GM12878 (cell line): ENCODE data around the gene CTNNA2.

ENCODE experiments used
- FOS ChIP-seq: IDR thresholded peaks from 3 replicates; pipeline ENCODE4 v1.6.1; 2011; ENCODE audit warnings: borderline replicate concordance; ENCODE audit not compliant: insufficient read length; ENCODE audit errors: extremely low read depth
- GABPA ChIP-seq: IDR thresholded peaks from 2 replicates; pipeline ENCODE4 v1.6.1; 2014; ENCODE audit warnings: antibody characterized with exemption, low read depth, mild to moderate bottlenecking, inconsistent platforms
- JUND ChIP-seq: IDR thresholded peaks from 2 replicates; pipeline ENCODE4 v1.6.1; 2012; ENCODE audit warnings: low read depth, mild to moderate bottlenecking, low read length, improper control_type of control experiment, moderate library complexity
- POLR2AphosphoS2 ChIP-seq: IDR thresholded peaks from 2 replicates; pipeline ENCODE4 v1.6.1; 2011; ENCODE audit warnings: low read depth, mild to moderate bottlenecking, low read length, improper control_type of control experiment, moderate library complexity
- POLR2AphosphoS5 ChIP-seq: IDR thresholded peaks from 2 replicates; pipeline ENCODE4 v1.6.1; 2011; ENCODE audit warnings: mild to moderate bottlenecking, low read length, inconsistent platforms
- POU2F2 ChIP-seq: IDR thresholded peaks from 3 replicates; pipeline ENCODE4 v1.6.1; 2011; ENCODE audit warnings: low read depth, mild to moderate bottlenecking, low read length, borderline replicate concordance
- SREBF2 ChIP-seq: IDR thresholded peaks from 2 replicates; pipeline ENCODE4 v1.6.1; 2012; ENCODE audit warnings: mild to moderate bottlenecking, low read length
- TAF1 ChIP-seq: IDR thresholded peaks from 2 replicates; pipeline ENCODE4 v1.6.1; 2011; ENCODE audit warnings: mild to moderate bottlenecking, low read depth, low read length, borderline replicate concordance
- TARDBP ChIP-seq: IDR thresholded peaks from 2 replicates; pipeline ENCODE4 v1.6.1; 2016; ENCODE audit warnings: borderline replicate concordance
- TCF3 ChIP-seq: IDR thresholded peaks from 2 replicates; pipeline ENCODE4 v1.6.1; 2012; ENCODE audit warnings: low read depth, mild to moderate bottlenecking, low read length, borderline replicate concordance; ENCODE audit not compliant: insufficient read depth
- ZSCAN29 ChIP-seq: fragments of 450-650 bp; IDR thresholded peaks from 2 replicates; pipeline ENCODE4 v1.6.1; 2017; ENCODE audit warnings: mild to moderate bottlenecking, moderate library complexity
- TF ChIP-seq, protein P1 (sequence below), 3 experiments: IDR thresholded peaks in 2 of 3; conservative IDR thresholded peaks in 1 of 3; 2 replicates each; pipeline ENCODE4 v1.5.1; 2011; ENCODE audit warnings: low read depth in 3 of 3, low read length in 3 of 3, mild to moderate bottlenecking in 3 of 3, control low read depth in 2 of 3, moderate library complexity in 2 of 3, inconsistent platforms in 1 of 3, mixed read lengths in 1 of 3; ENCODE audit not compliant: control insufficient read depth in 2 of 3, insufficient read depth in 1 of 3; ENCODE audit errors: extremely low read depth in 1 of 3
- TF ChIP-seq, protein P2 (sequence below): fragments of 450-650 bp; IDR thresholded peaks from 2 replicates; pipeline ENCODE4 v1.6.1; 2016; ENCODE audit warnings: mild to moderate bottlenecking, moderate library complexity, borderline replicate concordance

DNA sequence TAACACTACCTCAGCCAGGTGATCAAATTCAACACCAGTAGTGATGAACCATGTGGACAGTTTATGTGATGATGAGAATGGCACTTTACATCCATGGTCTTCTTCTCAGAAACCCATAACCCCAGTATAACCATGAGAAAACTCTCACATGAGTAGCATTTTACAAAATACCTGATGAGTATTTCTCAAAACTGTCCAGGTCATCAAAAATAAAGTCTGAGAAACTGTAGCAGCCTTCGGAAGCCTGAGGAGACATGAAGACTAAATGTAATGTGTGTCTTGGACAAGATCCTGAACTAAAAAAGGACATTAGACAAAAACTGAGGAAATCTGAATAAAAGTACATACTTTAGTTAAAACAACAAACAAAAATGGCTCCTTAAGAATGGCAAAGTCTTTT is 108.9 kb downstream of the CTNNA2 start:
- TF ChIP-seq FOS (no peak), ZSCAN29 (no peak), POU2F2 (no peak), TAF1 (no peak), GABPA (no peak), POLR2AphosphoS2 (no peak), TARDBP (no peak), TCF3 (no peak), SREBF2 (no peak), POLR2AphosphoS5 (no peak), JUND (no peak)
- TF ChIP-seq, protein P1, sequence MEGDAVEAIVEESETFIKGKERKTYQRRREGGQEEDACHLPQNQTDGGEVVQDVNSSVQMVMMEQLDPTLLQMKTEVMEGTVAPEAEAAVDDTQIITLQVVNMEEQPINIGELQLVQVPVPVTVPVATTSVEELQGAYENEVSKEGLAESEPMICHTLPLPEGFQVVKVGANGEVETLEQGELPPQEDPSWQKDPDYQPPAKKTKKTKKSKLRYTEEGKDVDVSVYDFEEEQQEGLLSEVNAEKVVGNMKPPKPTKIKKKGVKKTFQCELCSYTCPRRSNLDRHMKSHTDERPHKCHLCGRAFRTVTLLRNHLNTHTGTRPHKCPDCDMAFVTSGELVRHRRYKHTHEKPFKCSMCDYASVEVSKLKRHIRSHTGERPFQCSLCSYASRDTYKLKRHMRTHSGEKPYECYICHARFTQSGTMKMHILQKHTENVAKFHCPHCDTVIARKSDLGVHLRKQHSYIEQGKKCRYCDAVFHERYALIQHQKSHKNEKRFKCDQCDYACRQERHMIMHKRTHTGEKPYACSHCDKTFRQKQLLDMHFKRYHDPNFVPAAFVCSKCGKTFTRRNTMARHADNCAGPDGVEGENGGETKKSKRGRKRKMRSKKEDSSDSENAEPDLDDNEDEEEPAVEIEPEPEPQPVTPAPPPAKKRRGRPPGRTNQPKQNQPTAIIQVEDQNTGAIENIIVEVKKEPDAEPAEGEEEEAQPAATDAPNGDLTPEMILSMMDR (IDR thresholded peaks at IDR 0.05 in 2 of 3, conservative IDR thresholded peaks at IDR 0.05 in 1 of 3; ENCODE audit: control insufficient read depth in 2 of 3, extremely low read depth in 1 of 3, insufficient read depth in 1 of 3, low read depth in 3 of 3, low read length in 3 of 3): no peak
- TF ChIP-seq, protein P2, sequence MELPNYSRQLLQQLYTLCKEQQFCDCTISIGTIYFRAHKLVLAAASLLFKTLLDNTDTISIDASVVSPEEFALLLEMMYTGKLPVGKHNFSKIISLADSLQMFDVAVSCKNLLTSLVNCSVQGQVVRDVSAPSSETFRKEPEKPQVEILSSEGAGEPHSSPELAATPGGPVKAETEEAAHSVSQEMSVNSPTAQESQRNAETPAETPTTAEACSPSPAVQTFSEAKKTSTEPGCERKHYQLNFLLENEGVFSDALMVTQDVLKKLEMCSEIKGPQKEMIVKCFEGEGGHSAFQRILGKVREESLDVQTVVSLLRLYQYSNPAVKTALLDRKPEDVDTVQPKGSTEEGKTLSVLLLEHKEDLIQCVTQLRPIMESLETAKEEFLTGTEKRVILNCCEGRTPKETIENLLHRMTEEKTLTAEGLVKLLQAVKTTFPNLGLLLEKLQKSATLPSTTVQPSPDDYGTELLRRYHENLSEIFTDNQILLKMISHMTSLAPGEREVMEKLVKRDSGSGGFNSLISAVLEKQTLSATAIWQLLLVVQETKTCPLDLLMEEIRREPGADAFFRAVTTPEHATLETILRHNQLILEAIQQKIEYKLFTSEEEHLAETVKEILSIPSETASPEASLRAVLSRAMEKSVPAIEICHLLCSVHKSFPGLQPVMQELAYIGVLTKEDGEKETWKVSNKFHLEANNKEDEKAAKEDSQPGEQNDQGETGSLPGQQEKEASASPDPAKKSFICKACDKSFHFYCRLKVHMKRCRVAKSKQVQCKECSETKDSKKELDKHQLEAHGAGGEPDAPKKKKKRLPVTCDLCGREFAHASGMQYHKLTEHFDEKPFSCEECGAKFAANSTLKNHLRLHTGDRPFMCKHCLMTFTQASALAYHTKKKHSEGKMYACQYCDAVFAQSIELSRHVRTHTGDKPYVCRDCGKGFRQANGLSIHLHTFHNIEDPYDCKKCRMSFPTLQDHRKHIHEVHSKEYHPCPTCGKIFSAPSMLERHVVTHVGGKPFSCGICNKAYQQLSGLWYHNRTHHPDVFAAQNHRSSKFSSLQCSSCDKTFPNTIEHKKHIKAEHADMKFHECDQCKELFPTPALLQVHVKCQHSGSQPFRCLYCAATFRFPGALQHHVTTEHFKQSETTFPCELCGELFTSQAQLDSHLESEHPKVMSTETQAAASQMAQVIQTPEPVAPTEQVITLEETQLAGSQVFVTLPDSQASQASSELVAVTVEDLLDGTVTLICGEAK: no peak
